H9 (cell line): ENCODE data around the gene GCNA. TPM values are rescaled to one million over a fixed set of nuclear protein-coding genes. Genes with fewer than 3 reads are reported as not detected.

Experiments
- DNase-seq: peaks from one replicate; pipeline ENCODE4 v3.0.0-alpha.2; 2017
- H2AFZ ChIP-seq: one replicate; pipeline ENCODE4 v1.6.1; 2013; ENCODE audit warnings: mild to moderate bottlenecking, low read length, control low read depth, moderate library complexity
- H2AK5ac ChIP-seq: 2 replicates; pipeline ENCODE4 v1.6.1; 2013; ENCODE audit warnings: low read length, control low read depth, mixed read lengths; ENCODE audit not compliant: insufficient read length
- H2BK120ac ChIP-seq: one replicate; pipeline ENCODE4 v1.6.1; 2013; ENCODE audit warnings: low read depth, mild to moderate bottlenecking, low read length, control low read depth, inconsistent platforms; ENCODE audit not compliant: poor library complexity, severe bottlenecking
- H2BK12ac ChIP-seq: 2 replicates; pipeline ENCODE4 v1.6.1; 2013; ENCODE audit warnings: low read length, control low read depth, mixed read lengths, low read depth; ENCODE audit not compliant: insufficient read length
- H2BK15ac ChIP-seq: 2 replicates; pipeline ENCODE4 v1.6.1; 2013; ENCODE audit warnings: low read depth, low read length, control low read depth
- H2BK20ac ChIP-seq: one replicate; pipeline ENCODE4 v1.6.1; 2013; ENCODE audit warnings: low read depth, mild to moderate bottlenecking, low read length, control low read depth, inconsistent platforms; ENCODE audit not compliant: poor library complexity, severe bottlenecking
- H2BK5ac ChIP-seq: 2 replicates; pipeline ENCODE4 v1.6.1; 2013; ENCODE audit warnings: low read length, control low read depth, mixed read lengths; ENCODE audit not compliant: insufficient read length
- H3K14ac ChIP-seq: 2 replicates; pipeline ENCODE4 v1.6.1; 2013; ENCODE audit warnings: low read length, control low read depth; ENCODE audit not compliant: insufficient read depth
- H3K18ac ChIP-seq: 2 replicates; pipeline ENCODE4 v1.6.1; 2013; ENCODE audit warnings: low read depth, mild to moderate bottlenecking, mixed read lengths, low read length, control low read depth; ENCODE audit not compliant: insufficient read length
- H3K23ac ChIP-seq: 2 replicates; pipeline ENCODE4 v1.6.1; 2013; ENCODE audit warnings: low read length, control low read depth, mixed read lengths, low read depth; ENCODE audit not compliant: insufficient read length
- H3K23me2 ChIP-seq: 2 replicates; pipeline ENCODE4 v1.6.1; 2013; ENCODE audit warnings: low read depth, mild to moderate bottlenecking, mixed read lengths, low read length, control low read depth; ENCODE audit not compliant: insufficient read length, poor library complexity, severe bottlenecking
- H3K27ac ChIP-seq: 2 replicates; pipeline ENCODE4 v1.5.1; 2013; ENCODE audit warnings: low read length, control low read depth, mixed read lengths, low read depth; ENCODE audit not compliant: insufficient read length
- H3K27me3 ChIP-seq: 2 replicates; pipeline ENCODE4 v1.6.1; 2013; ENCODE audit warnings: low read length, control low read depth, inconsistent platforms; ENCODE audit not compliant: insufficient read depth
- H3K4ac ChIP-seq: 2 replicates; pipeline ENCODE4 v1.6.1; 2013; ENCODE audit warnings: low read depth, mild to moderate bottlenecking, control low read depth, inconsistent platforms, low read length, moderate library complexity
- H3K4me1 ChIP-seq: 2 replicates; pipeline ENCODE4 v1.6.1; 2013; ENCODE audit warnings: low read length, control low read depth, inconsistent platforms; ENCODE audit not compliant: insufficient read depth
- H3K4me2 ChIP-seq: 2 replicates; pipeline ENCODE4 v1.6.1; 2013; ENCODE audit warnings: low read length, control low read depth, mixed read lengths; ENCODE audit not compliant: insufficient read length, insufficient read depth
- H3K56ac ChIP-seq: 2 replicates; pipeline ENCODE4 v1.6.1; 2013; ENCODE audit warnings: low read depth, mild to moderate bottlenecking, mixed read lengths, low read length, control low read depth; ENCODE audit not compliant: insufficient read length
- H3K79me1 ChIP-seq: 2 replicates; pipeline ENCODE4 v1.6.1; 2013; ENCODE audit warnings: low read depth, mild to moderate bottlenecking, moderate library complexity, low read length, control low read depth, inconsistent platforms; ENCODE audit not compliant: insufficient read depth, poor library complexity, severe bottlenecking
- H3K79me2 ChIP-seq: 2 replicates; pipeline ENCODE4 v1.6.1; 2013; ENCODE audit warnings: low read length, control low read depth, inconsistent platforms; ENCODE audit not compliant: insufficient read depth
- H3K9ac ChIP-seq: 2 replicates; pipeline ENCODE4 v1.6.1; 2013; ENCODE audit warnings: low read length, control low read depth, mixed read lengths; ENCODE audit not compliant: insufficient read length; ENCODE audit errors: extremely low read depth
- H3K9me3 ChIP-seq: one replicate; pipeline ENCODE4 v1.6.1; 2013; ENCODE audit warnings: low read depth, low read length, inconsistent platforms; ENCODE audit not compliant: control insufficient read depth
- H3T11ph ChIP-seq: one replicate; pipeline ENCODE4 v1.6.1; 2013; ENCODE audit warnings: mild to moderate bottlenecking, low read length, control low read depth, inconsistent platforms
- H4K20me1 ChIP-seq: one replicate; pipeline ENCODE4 v1.6.1; 2013; ENCODE audit not compliant: control insufficient read depth, insufficient read length, insufficient read depth
- H4K5ac ChIP-seq: 2 replicates; pipeline ENCODE4 v1.6.1; 2013; ENCODE audit warnings: low read depth, mild to moderate bottlenecking, mixed read lengths, low read length, control low read depth; ENCODE audit not compliant: insufficient read length
- H4K8ac ChIP-seq: replicated peaks from 2 replicates; pipeline ENCODE4 v1.6.1; 2013; ENCODE audit warnings: low read length, control low read depth, mixed read lengths, low read depth; ENCODE audit not compliant: insufficient read length
- H4K91ac ChIP-seq: 2 replicates; pipeline ENCODE4 v1.6.1; 2013; ENCODE audit warnings: low read depth, mild to moderate bottlenecking, moderate library complexity, mixed read lengths, low read length, control low read depth; ENCODE audit not compliant: insufficient read length
- H3K27ac Mint-ChIP-seq, 3 experiments: 2 replicates in 2 of 3; 3 replicates in 1 of 3; pipeline ENCODE4 v1.8.0; 2020 to 2021; ENCODE audit warnings: mixed read lengths in 3 of 3, mild to moderate bottlenecking in 1 of 3, moderate library complexity in 1 of 3
- H3K27me3 Mint-ChIP-seq: 2 replicates; pipeline ENCODE4 v1.8.0; 2021; ENCODE audit warnings: low read depth, mild to moderate bottlenecking, moderate library complexity, mixed read lengths
- H3K36me3 Mint-ChIP-seq, 3 experiments: 2 replicates in 2 of 3; 3 replicates in 1 of 3; pipeline ENCODE4 v1.8.0; 2020 to 2021; ENCODE audit warnings: low read depth in 3 of 3, mixed read lengths in 3 of 3; ENCODE audit not compliant: insufficient read depth in 1 of 3
- H3K4me1 Mint-ChIP-seq, 2 experiments: 2 replicates each; pipeline ENCODE4 v1.8.0; 2020; ENCODE audit warnings: mixed read lengths in 2 of 2
- H3K4me3 Mint-ChIP-seq, 2 experiments: 2 replicates in 1 of 2; 3 replicates in 1 of 2; pipeline ENCODE4 v1.8.0; 2020 to 2021; ENCODE audit warnings: mild to moderate bottlenecking in 2 of 2, mixed read lengths in 2 of 2, moderate library complexity in 1 of 2
- H3K9me3 Mint-ChIP-seq, 2 experiments: 2 replicates in 1 of 2; 3 replicates in 1 of 2; pipeline ENCODE4 v1.8.0; 2020; ENCODE audit warnings: mild to moderate bottlenecking in 2 of 2, mixed read lengths in 2 of 2, moderate library complexity in 1 of 2
- WGBS: extraction: QIAGEN DNeasy Blood & Tissue Kit; methylation state at CpG from one replicate; pipeline ENCODE4 v1.1.7; 2013; ENCODE audit warnings: missing lambda C conversion rate, low lambda C conversion rate, mixed read lengths; ENCODE audit not compliant: insufficient read length; ENCODE audit errors: extremely low coverage; 5-methylcytosine and 5-hydroxymethylcytosine counted together
- total RNA-seq: library from RNA; stranded (reverse); gene quantifications from 2 replicates; pipeline ENCODE4 v1.2.1, GENCODE V29; 2021
- TF ChIP-seq, protein P1 (sequence below): fragments of 200-600 bp; sonication (generic); conservative IDR thresholded peaks from 3 replicates; pipeline ENCODE4 v1.8.0; 2021; ENCODE audit warnings: antibody characterized with exemption, mild to moderate bottlenecking

GCNA gene
- total RNA-seq, 1 experiment from 2014 or later = 0.96 TPM

DNA sequence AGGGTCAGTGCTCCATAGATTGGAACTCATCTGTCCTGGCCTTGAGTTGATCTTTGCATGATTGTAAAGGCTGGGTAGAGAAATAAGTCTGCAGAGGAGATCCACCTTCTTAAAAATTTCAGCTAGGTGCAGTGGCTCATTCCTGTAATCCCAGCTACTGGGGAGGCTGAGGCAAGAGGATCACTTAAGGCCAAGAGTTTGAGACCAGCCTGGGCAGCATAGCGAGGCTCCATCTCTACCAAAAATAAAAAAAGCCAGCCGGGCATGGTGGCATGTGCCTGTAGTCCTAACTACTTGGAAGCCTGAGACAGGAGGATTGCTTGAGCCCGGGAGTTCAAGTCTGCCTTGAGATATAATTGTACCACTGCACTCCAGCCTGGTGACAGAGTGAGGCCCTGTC is 40.5 kb downstream of the GCNA start:
- H3K4me1 ChIP-seq = no peaks in the 10 kb centered on the region
- no peak overlapping the region for H2BK5ac ChIP-seq
- Mint-ChIP-seq H3K27ac (peak overlapping the region in 1 of 3 experiments; percentile 49; a peak in 1 of 7 replicates), H3K27me3 (no peaks in the 10 kb centered on the region), H3K9me3 (peaks cover 68 to 87% of the 10 kb centered on the region in 2 experiments), H3K4me1 (0 out of 4 replicates have a peak, but pooled peaks cover 0 to 12% of the 10 kb centered on the region in 2 experiments), H3K4me3 (no peak overlapping the region), H3K36me3 (peaks cover 0 to 13% (median 8%) of the 10 kb centered on the region in 3 experiments; a peak in 5 of 7 replicates)
- H2AFZ ChIP-seq = no peak overlapping the region
- no peak for DNase-seq
- no peaks in the 10 kb centered on the region for H3K79me2 ChIP-seq
- no peak overlapping the region for H3K14ac ChIP-seq
- H3K23me2 ChIP-seq = no peaks in the 10 kb centered on the region
- no peak overlapping the region for H3K27ac ChIP-seq
- H4K5ac ChIP-seq = no peak overlapping the region
- H4K8ac ChIP-seq = no peak overlapping the region
- H2BK12ac ChIP-seq = no peak overlapping the region
- no peak overlapping the region for H4K91ac ChIP-seq
- H2BK20ac ChIP-seq = no peak overlapping the region
- H3K23ac ChIP-seq = no peak overlapping the region
- TF ChIP-seq, protein P1, sequence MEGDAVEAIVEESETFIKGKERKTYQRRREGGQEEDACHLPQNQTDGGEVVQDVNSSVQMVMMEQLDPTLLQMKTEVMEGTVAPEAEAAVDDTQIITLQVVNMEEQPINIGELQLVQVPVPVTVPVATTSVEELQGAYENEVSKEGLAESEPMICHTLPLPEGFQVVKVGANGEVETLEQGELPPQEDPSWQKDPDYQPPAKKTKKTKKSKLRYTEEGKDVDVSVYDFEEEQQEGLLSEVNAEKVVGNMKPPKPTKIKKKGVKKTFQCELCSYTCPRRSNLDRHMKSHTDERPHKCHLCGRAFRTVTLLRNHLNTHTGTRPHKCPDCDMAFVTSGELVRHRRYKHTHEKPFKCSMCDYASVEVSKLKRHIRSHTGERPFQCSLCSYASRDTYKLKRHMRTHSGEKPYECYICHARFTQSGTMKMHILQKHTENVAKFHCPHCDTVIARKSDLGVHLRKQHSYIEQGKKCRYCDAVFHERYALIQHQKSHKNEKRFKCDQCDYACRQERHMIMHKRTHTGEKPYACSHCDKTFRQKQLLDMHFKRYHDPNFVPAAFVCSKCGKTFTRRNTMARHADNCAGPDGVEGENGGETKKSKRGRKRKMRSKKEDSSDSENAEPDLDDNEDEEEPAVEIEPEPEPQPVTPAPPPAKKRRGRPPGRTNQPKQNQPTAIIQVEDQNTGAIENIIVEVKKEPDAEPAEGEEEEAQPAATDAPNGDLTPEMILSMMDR = no peak
- H3T11ph ChIP-seq = no peak overlapping the region
- H2BK120ac ChIP-seq = no peak overlapping the region
- no peak overlapping the region for H3K56ac ChIP-seq
- no peaks in the 10 kb centered on the region for H4K20me1 ChIP-seq
- no peak overlapping the region for H3K18ac ChIP-seq
- H3K9me3 ChIP-seq = peaks cover 33% of the 10 kb centered on the region
- H3K4ac ChIP-seq = no peak overlapping the region
- H3K27me3 ChIP-seq = no peaks in the 10 kb centered on the region
- no peaks in the 10 kb centered on the region for H3K79me1 ChIP-seq
- H2AK5ac ChIP-seq = no peak overlapping the region
- H2BK15ac ChIP-seq = no peak overlapping the region
- H3K4me2 ChIP-seq = no peak overlapping the region
- no peak overlapping the region for H3K9ac ChIP-seq
- no CpG with 5 or more reads among the region's 3 CpGs for WGBS
